ENCODE results near the gene P2RX7. TPM values are rescaled to one million over a fixed set of nuclear protein-coding genes. Genes with fewer than 3 reads are reported as not detected.

P2RX7 gene
- total RNA-seq, 1 experiment from 2014 or later = not detected

GRCh38 chr12:121214166-121214777 is 81.6 kb downstream of the P2RX7 start:
- Mint-ChIP-seq H3K4me1 (ENCODE audit: low read depth, unreplicated experiment) (peaks cover 37% of the 10 kb centered on the region), H3K27ac (ENCODE audit: unreplicated experiment) (peak overlapping the region; percentile 78), H3K36me3 (ENCODE audit: insufficient read depth, unreplicated experiment) (peaks cover 23% of the 10 kb centered on the region), H3K4me3 (ENCODE audit: low read depth, unreplicated experiment) (peak overlapping the region; percentile 19), H3K9me3 (ENCODE audit: low read depth, unreplicated experiment) (no peaks in the 10 kb centered on the region), H3K27me3 (ENCODE audit: unreplicated experiment) (no peaks in the 10 kb centered on the region)
- DNase-seq = no peak
- BruUV-seq (replicated peaks) = no TSS peak
- intact Hi-C loops (cut with micrococcal nuclease; ENCODE audit: unreplicated experiment) = no loop called here
- TF ChIP-seq CTCF (IDR thresholded peaks at IDR 0.05; ENCODE audit: unreplicated experiment) = no peak
- CTCF ChIA-PET = interaction anchor here (0.9 kb wide), 1 partner anchor 10 kb away, joined by 4 read pairs; no protein-coding TSS in a partner anchor

GRCh38 chr12:121214855-121215745 is 82.4 kb downstream of the P2RX7 start:
- TF ChIP-seq CTCF (IDR thresholded peaks at IDR 0.05; ENCODE audit: unreplicated experiment) = no peak
- CTCF ChIA-PET = interaction anchor here (0.6 to 0.9 kb wide), 2 partner anchors 9 to 946 kb away, joined by 3 to 4 read pairs; no protein-coding TSS in a partner anchor

GRCh38 chr12:121216102-121216501 is 83.4 kb downstream of the P2RX7 start:
- peaks cover 37% of the 10 kb centered on the region for H3K4me1 Mint-ChIP-seq (ENCODE audit: low read depth, unreplicated experiment)
- intact Hi-C loops (cut with micrococcal nuclease; ENCODE audit: unreplicated experiment) = loop anchor here (5.0 kb wide), 1 partner anchor 94 kb away; no protein-coding TSS in a partner anchor

More at GRCh38 chr12:121214855-121215745, 82.4 kb downstream of the P2RX7 start:
- DNase-seq = peak; percentile 76
- H3K27ac Mint-ChIP-seq (ENCODE audit: unreplicated experiment) = peak overlapping the region; percentile 78
- H3K4me1 Mint-ChIP-seq (ENCODE audit: low read depth, unreplicated experiment) = peaks cover 37% of the 10 kb centered on the region
- no peaks in the 10 kb centered on the region for H3K27me3 Mint-ChIP-seq (ENCODE audit: unreplicated experiment)
- H3K4me3 Mint-ChIP-seq (ENCODE audit: low read depth, unreplicated experiment) = peak overlapping the region; percentile 19
- H3K36me3 Mint-ChIP-seq (ENCODE audit: insufficient read depth, unreplicated experiment) = peaks cover 19% of the 10 kb centered on the region
- intact Hi-C loops (cut with micrococcal nuclease; ENCODE audit: unreplicated experiment) = loop anchor here (5.0 kb wide), 1 partner anchor 93 kb away; no protein-coding TSS in a partner anchor
- no peaks in the 10 kb centered on the region for H3K9me3 Mint-ChIP-seq (ENCODE audit: low read depth, unreplicated experiment)
- no TSS peak for BruUV-seq (replicated peaks)

More at GRCh38 chr12:121216102-121216501, 83.4 kb downstream of the P2RX7 start:
- Mint-ChIP-seq H3K4me3 (ENCODE audit: low read depth, unreplicated experiment) (no peak overlapping the region), H3K9me3 (ENCODE audit: low read depth, unreplicated experiment) (no peaks in the 10 kb centered on the region), H3K27me3 (ENCODE audit: unreplicated experiment) (no peaks in the 10 kb centered on the region), H3K36me3 (ENCODE audit: insufficient read depth, unreplicated experiment) (peaks cover 9% of the 10 kb centered on the region), H3K27ac (ENCODE audit: unreplicated experiment) (no peak overlapping the region)
- TF ChIP-seq CTCF (IDR thresholded peaks at IDR 0.05; ENCODE audit: unreplicated experiment) = no peak
- BruUV-seq (replicated peaks) = no TSS peak
- CTCF ChIA-PET = no interaction called here
- no peak for DNase-seq

Measured in Calu3 (cell line).